GM12878 (cell line): ENCODE data around the gene SLC6A3. TPM values are rescaled to one million over a fixed set of nuclear protein-coding genes. Genes with fewer than 3 reads are reported as not detected.

Source experiments
- ATAC-seq: fragments of 200-7000 bp; cut with Tn5 transposase; 3 replicates; pipeline ENCODE4 v1.9.1; 2020; ENCODE audit warnings: mild to moderate bottlenecking, moderate library complexity
- BruUV-seq: library from RNA; stranded (reverse); fragments of 400-500 nt; replicated peaks from 2 replicates; lab custom pipeline; 2021; lab: Mats Ljungman, UMichigan
- CTCF ChIA-PET: fragments of 300-600 bp; sonication (Branson Sonifier 250); formaldehyde crosslinking; extraction: SDS; loops from one replicate; lab custom pipeline; 2021; ENCODE audit warnings: inconsistent platforms; lab: Yijun Ruan, JAX
- POLR2A ChIA-PET: fragments of 350-600 bp; formaldehyde crosslinking; extraction: SDS; loops from one replicate; lab custom pipeline; 2021; ENCODE audit warnings: inconsistent platforms; lab: Charles Lee
- RAD21 ChIA-PET: fragments of 300-600 bp; sonication (Branson Sonifier 250); formaldehyde crosslinking; loops from one replicate; lab custom pipeline; 2023; ENCODE audit warnings: antibody characterized with exemption; ENCODE audit not compliant: unreplicated experiment; lab: Charles Lee
- SMC1A ChIA-PET: fragments of 300-600 bp; sonication (Branson Sonifier 250); formaldehyde crosslinking; loops from one replicate; lab custom pipeline; 2023; ENCODE audit not compliant: unreplicated experiment, uncharacterized antibody; lab: Charles Lee
- DNase-seq: peaks from one replicate; pipeline ENCODE4 v3.0.0-alpha.2; 2011; ENCODE audit warnings: low read depth, low spot score
- FAIRE-seq: peaks from 3 replicates; lab custom pipeline; 2011; peaks lifted over from hg19 to GRCh38; lab: Jason Lieb, UNC
- H2AFZ ChIP-seq: 2 replicates; pipeline ENCODE4 v1.6.0; 2011; ENCODE audit warnings: low read depth, low read length, control low read depth; ENCODE audit not compliant: control insufficient read depth
- H3K27ac ChIP-seq: 2 replicates; pipeline ENCODE4 v1.5.1; 2011; ENCODE audit warnings: control low read depth; ENCODE audit not compliant: control insufficient read depth, insufficient read depth
- H3K27me3 ChIP-seq, 2 experiments: replicated peaks in 1 of 2; 2 replicates each; pipeline versions ENCODE4 v1.6.0 to v1.6.1; 2011; ENCODE audit warnings: low read length in 1 of 2; ENCODE audit not compliant: control insufficient read depth in 2 of 2, insufficient read depth in 2 of 2
- H3K36me3 ChIP-seq, 2 experiments: 2 replicates each; pipeline ENCODE4 v1.5.1; 2011; ENCODE audit warnings: low read length in 1 of 2; ENCODE audit not compliant: control insufficient read depth in 2 of 2, insufficient read depth in 2 of 2
- H3K4me1 ChIP-seq: 2 replicates; pipeline ENCODE4 v1.6.1; 2011; ENCODE audit warnings: mild to moderate bottlenecking, low read length, moderate library complexity, mixed read lengths; ENCODE audit not compliant: control insufficient read depth, insufficient read depth
- H3K4me2 ChIP-seq: 2 replicates; pipeline ENCODE4 v1.6.0; 2011; ENCODE audit warnings: control low read depth; ENCODE audit not compliant: control insufficient read depth, insufficient read depth
- H3K4me3 ChIP-seq: fragments of 200-600 bp; sonication (generic); 2 replicates; pipeline ENCODE4 v1.5.1; 2016
- H3K79me2 ChIP-seq: 2 replicates; pipeline ENCODE4 v1.6.0; 2011; ENCODE audit warnings: low read length; ENCODE audit not compliant: control insufficient read depth, insufficient read depth
- H3K9ac ChIP-seq: 2 replicates; pipeline ENCODE4 v1.8.0; 2011; ENCODE audit warnings: low read length, control low read depth, mixed read lengths; ENCODE audit not compliant: control insufficient read depth, insufficient read depth
- H3K9me3 ChIP-seq: replicated peaks from 3 replicates; pipeline ENCODE4 v1.5.1; 2011; ENCODE audit warnings: mild to moderate bottlenecking, low read length; ENCODE audit not compliant: control insufficient read depth, insufficient read depth
- H4K20me1 ChIP-seq: 2 replicates; pipeline ENCODE4 v1.6.0; 2011; ENCODE audit not compliant: control insufficient read depth, insufficient read depth
- BCL3 ChIP-seq: IDR thresholded peaks from 2 replicates; pipeline ENCODE4 v1.6.1; 2011; ENCODE audit warnings: borderline replicate concordance, low read depth, mild to moderate bottlenecking, moderate library complexity, low read length; ENCODE audit not compliant: insufficient read depth, poor library complexity, severe bottlenecking
- CBX5 ChIP-seq: sonication (generic); IDR thresholded peaks from 2 replicates; pipeline ENCODE4 v1.6.1; 2016; ENCODE audit warnings: low read depth, moderate library complexity, mild to moderate bottlenecking, inconsistent platforms
- EP300 ChIP-seq, 2 experiments: fragments of 150-350 bp in 1 of 2; IDR thresholded peaks; 2 replicates each; pipeline ENCODE4 v1.6.1; 2011 to 2012; ENCODE audit warnings: low read depth in 2 of 2, low read length in 2 of 2, borderline replicate concordance in 1 of 2, improper control_type of control experiment in 1 of 2, inconsistent platforms in 1 of 2; ENCODE audit not compliant: control insufficient read depth in 1 of 2
- GABPA ChIP-seq: IDR thresholded peaks from 2 replicates; pipeline ENCODE4 v1.6.1; 2014; ENCODE audit warnings: antibody characterized with exemption, low read depth, mild to moderate bottlenecking, inconsistent platforms
- HDGF ChIP-seq: fragments of 450-650 bp; IDR thresholded peaks from 2 replicates; pipeline ENCODE4 v1.6.1; 2016; ENCODE audit warnings: antibody characterized with exemption
- JUND ChIP-seq: IDR thresholded peaks from 2 replicates; pipeline ENCODE4 v1.6.1; 2012; ENCODE audit warnings: low read depth, mild to moderate bottlenecking, low read length, improper control_type of control experiment, moderate library complexity
- MEF2A ChIP-seq: IDR thresholded peaks from 2 replicates; pipeline ENCODE4 v1.6.1; 2011; ENCODE audit warnings: low read depth, mild to moderate bottlenecking, low read length, moderate library complexity; ENCODE audit not compliant: insufficient read depth
- MLLT1 ChIP-seq: fragments of 450-650 bp; IDR thresholded peaks from 2 replicates; pipeline ENCODE4 v1.6.1; 2016; ENCODE audit warnings: mild to moderate bottlenecking
- TCF7 ChIP-seq: IDR thresholded peaks from 2 replicates; pipeline ENCODE4 v1.6.1; 2014; ENCODE audit warnings: antibody characterized with exemption, borderline replicate concordance
- USF1 ChIP-seq: IDR thresholded peaks from 2 replicates; pipeline ENCODE4 v1.6.1; 2011; ENCODE audit warnings: borderline replicate concordance, low read depth, mild to moderate bottlenecking, moderate library complexity, mixed read lengths, low read length; ENCODE audit not compliant: insufficient read depth; ENCODE audit errors: extremely low read length
- ZBED1 ChIP-seq: IDR thresholded peaks from 2 replicates; pipeline ENCODE4 v1.6.1; 2016; ENCODE audit warnings: borderline replicate concordance
- WGBS: methylation state at CpG from one replicate; pipeline ENCODE4 v1.1.6; 2016; ENCODE audit warnings: low lambda C conversion rate; ENCODE audit not compliant: insufficient replicate concordance, insufficient coverage; ENCODE audit errors: missing lambda C conversion rate; 5-methylcytosine and 5-hydroxymethylcytosine counted together
- in situ Hi-C: fragments of 300-500 bp; cut with MboI; formaldehyde crosslinking; loops from 9 replicates; pipeline ENCODE4 v1.14.3; 2018; ENCODE audit warnings: mixed read lengths
- intact Hi-C: fragments of 100-400 bp; cut with micrococcal nuclease; formaldehyde crosslinking; loops from one replicate; pipeline ENCODE4 v1.14.2; 2022; ENCODE audit not compliant: unreplicated experiment
- polyA plus RNA-seq, 11 experiments: library from polyadenylated mRNA; depleted of rRNA in 4 of 11; unstranded in 6 of 11; stranded (reverse) in 5 of 11; fragments of >200 nt; fragmentation: Nextera tagmentation in 4 of 11; fragmentation: Illumina TruSeq in 1 of 11; extraction: Ambion mirVana in 4 of 11; extraction: Trizol in 1 of 11; gene quantifications; 1 replicate in 1 of 11; 2 replicates in 10 of 11; pipeline versions ENCODE4 v1.2.1 to v1.2.3, GENCODE V29; 2011 to 2016; ENCODE audit warnings: inconsistent platforms in 2 of 11, missing spikeins in 2 of 11, low read depth in 1 of 11
- total RNA-seq, 4 experiments: library from RNA; depleted of rRNA in 3 of 4; stranded (reverse); fragments of >200 nt in 3 of 4; fragmentation: Illumina TruSeq in 1 of 4; extraction: Trizol in 1 of 4; gene quantifications; 2 replicates each; pipeline versions ENCODE4 v1.2.1 to v1.2.3, GENCODE V29; 2013 to 2021

Gene SLC6A3
- total and polyA plus RNA-seq, 10 of the 15 experiments (the other 5 are each of a cell fraction or from before 2014, with no cell fraction given) = 0.01 TPM; not detected in 9

- no peak for FAIRE-seq
- Histone ChIP-seq H3K27me3 (peaks cover 1 to 2% of the 10 kb centered on the region in 2 experiments; a peak in 2 of 4 replicates), H3K9me3 (peaks cover 1% of the 10 kb centered on the region; the same call in 1 of the 3 replicates), H3K36me3 (no peaks in the 10 kb centered on the region), H3K4me1 (no peaks in the 10 kb centered on the region), H3K27ac (no peak overlapping the region), H2AFZ (no peak overlapping the region), H3K4me2 (no peak overlapping the region), H3K79me2 (no peaks in the 10 kb centered on the region), H3K9ac (no peak overlapping the region), H3K4me3 (no peak overlapping the region), H4K20me1 (no peaks in the 10 kb centered on the region; the same call in 1 of the 2 replicates)
- TF ChIP-seq ZBED1 (no peak), HDGF (no peak), GABPA (no peak), EP300 (IDR thresholded peaks at IDR 0.05; ENCODE audit: borderline replicate concordance in 1 of 2, control insufficient read depth in 1 of 2, low read depth in 2 of 2, low read length in 2 of 2) (no peak)
- intact Hi-C loops = no loop called here
- RAD21 ChIA-PET = no interaction called here
- SMC1A ChIA-PET = interaction anchor here (1.4 kb wide), 1 partner anchor 167 kb away, joined by 3 read pairs; no protein-coding TSS in a partner anchor
- BruUV-seq = no TSS peak
- DNase-seq = no peak
- 79% methylated on average over 23 of the region's 24 CpGs for WGBS
- ATAC-seq = no peak
- CTCF ChIA-PET = interaction anchor here (0.6 to 1.6 kb wide), 2 partner anchors 263 to 265 kb away, joined by 3 to 4 read pairs; no protein-coding TSS in a partner anchor
- in situ Hi-C loops = no loop called here
- POLR2A ChIA-PET = no interaction called here
These were observed 66.2 kb downstream of the SLC6A3 start for GRCh38 chr5:1378866-1379659.

GRCh38 chr5:1378096-1378495 is 67.1 kb downstream of the SLC6A3 start:
- no peak overlapping the region for H3K4me2 ChIP-seq
- DNase-seq (no peak), ATAC-seq (no peak), FAIRE-seq (no peak)
- BruUV-seq = no TSS peak
- H2AFZ ChIP-seq = no peak overlapping the region
- no peak overlapping the region for H3K4me3 ChIP-seq
- H3K4me1 ChIP-seq = no peaks in the 10 kb centered on the region
- H3K36me3 ChIP-seq = no peaks in the 10 kb centered on the region
- peaks cover 1% of the 10 kb centered on the region; the same call in 1 of the 3 replicates for H3K9me3 ChIP-seq
- RAD21 ChIA-PET = no interaction called here
- intact Hi-C loops = no loop called here
- 68% methylated on average over 17 of the region's 18 CpGs for WGBS
- in situ Hi-C loops = no loop called here
- no peak overlapping the region for H3K27ac ChIP-seq
- no peaks in the 10 kb centered on the region for H3K79me2 ChIP-seq
- POLR2A ChIA-PET = no interaction called here
- no peaks in the 10 kb centered on the region; the same call in 1 of the 2 replicates for H4K20me1 ChIP-seq
- CTCF ChIA-PET = no interaction called here
- H3K9ac ChIP-seq = no peak overlapping the region
- SMC1A ChIA-PET = no interaction called here
- peaks cover 1 to 2% of the 10 kb centered on the region in 2 experiments; a peak in 2 of 4 replicates for H3K27me3 ChIP-seq
- TF ChIP-seq JUND = no peak
- no peak for TF ChIP-seq TCF7
- no peak for TF ChIP-seq CBX5
- no peak for TF ChIP-seq USF1
- no peak for TF ChIP-seq MLLT1
- TF ChIP-seq BCL3 = no peak
- TF ChIP-seq MEF2A = no peak
